BLaER1 treated with 17β-estradiol and CSF1 and Interleukin-3, amounts not matched to agents 10 nM and 100 nM (cell line): ENCODE measurements around the gene VOPP1.

Source experiments
- H3K27ac ChIP-seq, 11 experiments: shearing (Covaris generic); formaldehyde crosslinking; 2 replicates each; pipeline ENCODE4 v1.8.1; 2022
- H3K27me3 ChIP-seq, 11 experiments: shearing (Covaris generic); formaldehyde crosslinking; 2 replicates each; pipeline ENCODE4 v1.8.1; 2022
- H3K36me3 ChIP-seq, 11 experiments: shearing (Covaris generic); formaldehyde crosslinking; 2 replicates each; pipeline ENCODE4 v1.8.1; 2022
- H3K4me1 ChIP-seq, 10 experiments: shearing (Covaris generic); formaldehyde crosslinking; 2 replicates each; pipeline ENCODE4 v1.8.1; 2022
- H3K4me2 ChIP-seq, 11 experiments: shearing (Covaris generic); formaldehyde crosslinking; 2 replicates each; pipeline ENCODE4 v1.8.1; 2022
- H3K4me3 ChIP-seq, 10 experiments: shearing (Covaris generic); formaldehyde crosslinking; 2 replicates each; pipeline ENCODE4 v1.8.1; 2022
- H3K9ac ChIP-seq, 11 experiments: shearing (Covaris generic); formaldehyde crosslinking; 2 replicates each; pipeline ENCODE4 v1.8.1; 2022
- H3K9me3 ChIP-seq, 11 experiments: shearing (Covaris generic); formaldehyde crosslinking; replicated peaks in 1 of 11; 2 replicates each; pipeline ENCODE4 v1.8.1; 2022
- H4K20me1 ChIP-seq, 11 experiments: shearing (Covaris generic); formaldehyde crosslinking; 2 replicates each; pipeline ENCODE4 v1.8.1; 2022
- Cebpa-rat ChIP-seq, 11 experiments: shearing (Covaris generic); IDR thresholded peaks; 2 replicates each; pipeline ENCODE4 v1.8.1; 2022

Gene VOPP1

GRCh38 chr7:55491346-55491745 lies 81.0 kb downstream of the VOPP1 start:
- TF ChIP-seq Cebpa-rat (IDR thresholded peaks at IDR 0.05): no peak
- Histone ChIP-seq H3K4me2 (no peak overlapping the region), H3K4me1 (peaks cover 0 to 12% (median 0%) of the 10 kb centered on the region in 10 experiments; a peak in 3 of 20 replicates), H4K20me1 (peaks cover 0 to 34% (median 5%) of the 10 kb centered on the region in 11 experiments; a peak in 10 of 22 replicates), H3K36me3 (peaks cover 58 to 100% (median 84%) of the 10 kb centered on the region in 11 experiments), H3K9me3 (no peaks in the 10 kb centered on the region), H3K27ac (no peak overlapping the region), H3K9ac (no peak overlapping the region), H3K27me3 (no peaks in the 10 kb centered on the region), H3K4me3 (no peak overlapping the region)

- no peak overlapping the region for H3K27ac ChIP-seq
- H3K9me3 ChIP-seq: no peaks in the 10 kb centered on the region
- peaks cover 54 to 100% (median 82%) of the 10 kb centered on the region in 11 experiments for H3K36me3 ChIP-seq
- no peak overlapping the region for H3K4me2 ChIP-seq
- no peak overlapping the region for H3K4me3 ChIP-seq
- H4K20me1 ChIP-seq: peaks cover 0 to 39% (median 5%) of the 10 kb centered on the region in 11 experiments; a peak in 10 of 22 replicates
- no peaks in the 10 kb centered on the region for H3K27me3 ChIP-seq
- TF ChIP-seq Cebpa-rat (IDR thresholded peaks at IDR 0.05): no peak
- H3K4me1 ChIP-seq: peaks cover 0 to 12% (median 0%) of the 10 kb centered on the region in 10 experiments; a peak in 3 of 20 replicates
- no peak overlapping the region for H3K9ac ChIP-seq
These were observed 82.2 kb downstream of the VOPP1 start for GRCh38 chr7:55490099-55490498.

DNA sequence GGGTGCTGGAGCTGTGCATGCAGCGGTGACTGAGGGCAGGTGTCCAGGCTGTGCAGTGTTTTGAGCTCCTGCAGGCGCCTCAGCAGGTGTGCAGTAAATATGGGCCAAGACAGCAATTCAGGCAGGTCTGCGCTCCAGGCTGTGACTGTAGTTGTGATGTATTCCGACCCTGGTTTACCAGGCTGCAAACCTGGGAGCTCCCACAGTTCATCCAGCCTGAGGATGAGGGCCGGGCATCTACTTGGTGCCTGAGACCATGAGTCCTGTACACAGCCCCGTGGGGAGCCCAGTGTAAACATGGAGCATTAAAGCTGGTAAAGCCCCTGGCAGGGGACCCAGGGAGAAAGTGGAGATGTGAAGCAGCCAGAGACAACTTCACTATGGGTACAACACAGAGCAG lies 82.8 kb downstream of the VOPP1 start:
- no peak overlapping the region for H3K27ac ChIP-seq
- no peaks in the 10 kb centered on the region for H3K9me3 ChIP-seq
- H3K4me2 ChIP-seq: no peak overlapping the region
- H3K27me3 ChIP-seq: no peaks in the 10 kb centered on the region
- H3K4me3 ChIP-seq: no peak overlapping the region
- H3K4me1 ChIP-seq: peaks cover 0 to 12% (median 0%) of the 10 kb centered on the region in 10 experiments; a peak in 3 of 20 replicates
- H3K36me3 ChIP-seq: peaks cover 54 to 100% (median 85%) of the 10 kb centered on the region in 11 experiments
- H4K20me1 ChIP-seq: peaks cover 0 to 44% (median 7%) of the 10 kb centered on the region in 11 experiments; a peak in 10 of 22 replicates
- H3K9ac ChIP-seq: no peak overlapping the region
- TF ChIP-seq Cebpa-rat (IDR thresholded peaks at IDR 0.05): no peak

GRCh38 chr7:55488804-55489340 lies 83.4 kb downstream of the VOPP1 start:
- Histone ChIP-seq H3K36me3 (peaks cover 59 to 100% (median 88%) of the 10 kb centered on the region in 11 experiments), H3K4me3 (no peak overlapping the region), H4K20me1 (peaks cover 0 to 44% (median 7%) of the 10 kb centered on the region in 11 experiments; a peak in 10 of 22 replicates), H3K9me3 (no peaks in the 10 kb centered on the region), H3K27me3 (no peaks in the 10 kb centered on the region), H3K4me2 (peak overlapping the region in 2 of 11 experiments; percentile 14 to 39; a peak in 2 of 22 replicates), H3K9ac (no peak overlapping the region), H3K4me1 (peaks cover 0 to 12% (median 0%) of the 10 kb centered on the region in 10 experiments; a peak in 3 of 20 replicates), H3K27ac (no peak overlapping the region)
- no peak for TF ChIP-seq Cebpa-rat (IDR thresholded peaks at IDR 0.05)

- H3K36me3 ChIP-seq: peaks cover 59 to 100% (median 86%) of the 10 kb centered on the region in 11 experiments
- H3K27me3 ChIP-seq: no peaks in the 10 kb centered on the region
- no peak overlapping the region for H3K4me3 ChIP-seq
These were observed 84.1 kb downstream of the VOPP1 start for GRCh38 chr7:55488216-55488615.

DNA sequence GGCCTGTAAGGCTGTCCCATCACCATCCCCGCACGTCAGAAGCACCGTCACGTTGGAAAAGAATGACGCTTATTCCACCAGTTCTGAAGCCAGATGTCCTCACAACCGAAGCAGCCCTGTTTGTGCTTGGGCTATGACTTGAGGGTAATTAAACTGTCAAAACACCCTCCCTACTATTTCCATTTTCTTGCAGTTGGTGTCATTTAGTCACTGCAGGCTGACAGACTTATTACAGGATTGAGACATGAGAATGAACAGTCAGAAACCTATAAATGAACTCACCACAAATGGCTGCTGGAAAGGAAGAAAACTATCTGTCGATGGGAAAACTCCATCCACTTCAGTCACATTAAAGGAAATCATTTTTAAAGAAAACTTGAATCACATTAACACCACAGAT lies 85.3 kb downstream of the VOPP1 start:
- Histone ChIP-seq H3K9ac (no peak overlapping the region), H3K4me3 (no peak overlapping the region), H3K9me3 (no peaks in the 10 kb centered on the region), H3K36me3 (peaks cover 48 to 96% (median 83%) of the 10 kb centered on the region in 11 experiments), H3K27ac (no peak overlapping the region), H4K20me1 (peaks cover 0 to 38% (median 7%) of the 10 kb centered on the region in 11 experiments; a peak in 11 of 22 replicates), H3K4me2 (no peak overlapping the region), H3K27me3 (no peaks in the 10 kb centered on the region), H3K4me1 (peaks cover 0 to 12% (median 0%) of the 10 kb centered on the region in 10 experiments; a peak in 3 of 20 replicates)
- no peak for TF ChIP-seq Cebpa-rat (IDR thresholded peaks at IDR 0.05)

More at GRCh38 chr7:55488216-55488615, 84.1 kb downstream of the VOPP1 start:
- Histone ChIP-seq H3K4me1 (peaks cover 0 to 12% (median 0%) of the 10 kb centered on the region in 10 experiments; a peak in 3 of 20 replicates), H3K9me3 (no peaks in the 10 kb centered on the region), H4K20me1 (peaks cover 0 to 44% (median 7%) of the 10 kb centered on the region in 11 experiments; a peak in 10 of 22 replicates), H3K4me2 (peak overlapping the region in 2 of 11 experiments; percentile 14 to 39; a peak in 2 of 22 replicates), H3K9ac (0 out of 22 replicates have a peak overlapping the region, but pooled peaks of 1 of the 11 experiments have one; percentile 19), H3K27ac (no peak overlapping the region)
- TF ChIP-seq Cebpa-rat (IDR thresholded peaks at IDR 0.05): no peak

GRCh38 chr7:55486192-55486590 lies 86.1 kb downstream of the VOPP1 start:
- no peak overlapping the region for H3K4me3 ChIP-seq
- no peak for TF ChIP-seq Cebpa-rat (IDR thresholded peaks at IDR 0.05)
- H3K4me1 ChIP-seq: peaks cover 0 to 12% (median 0%) of the 10 kb centered on the region in 10 experiments; a peak in 3 of 20 replicates
- H3K4me2 ChIP-seq: no peak overlapping the region
- peaks cover 0 to 36% (median 7%) of the 10 kb centered on the region in 11 experiments; a peak in 11 of 22 replicates for H4K20me1 ChIP-seq
- no peaks in the 10 kb centered on the region for H3K27me3 ChIP-seq
- peaks cover 43 to 94% (median 78%) of the 10 kb centered on the region in 11 experiments for H3K36me3 ChIP-seq
- no peak overlapping the region for H3K9ac ChIP-seq
- H3K27ac ChIP-seq: no peak overlapping the region
- H3K9me3 ChIP-seq: no peaks in the 10 kb centered on the region

GRCh38 chr7:55485501-55486191 lies 86.7 kb downstream of the VOPP1 start:
- no peak overlapping the region for H3K27ac ChIP-seq
- no peak overlapping the region for H3K9ac ChIP-seq
- H3K4me2 ChIP-seq: no peak overlapping the region
- no peak overlapping the region for H3K4me3 ChIP-seq
- no peaks in the 10 kb centered on the region for H3K9me3 ChIP-seq
- peaks cover 0 to 12% (median 0%) of the 10 kb centered on the region in 10 experiments; a peak in 3 of 20 replicates for H3K4me1 ChIP-seq
- no peak for TF ChIP-seq Cebpa-rat (IDR thresholded peaks at IDR 0.05)
- peaks cover 39 to 92% (median 78%) of the 10 kb centered on the region in 11 experiments for H3K36me3 ChIP-seq
- peaks cover 0 to 35% (median 7%) of the 10 kb centered on the region in 11 experiments; a peak in 10 of 22 replicates for H4K20me1 ChIP-seq
- H3K27me3 ChIP-seq: no peaks in the 10 kb centered on the region

GRCh38 chr7:55484834-55485233 lies 87.5 kb downstream of the VOPP1 start:
- Histone ChIP-seq H3K9ac (no peak overlapping the region), H3K4me2 (no peak overlapping the region), H3K4me1 (peaks cover 0 to 12% (median 0%) of the 10 kb centered on the region in 10 experiments; a peak in 3 of 20 replicates), H3K36me3 (peaks cover 31 to 91% (median 70%) of the 10 kb centered on the region in 11 experiments), H3K4me3 (no peak overlapping the region), H3K27ac (no peak overlapping the region), H3K9me3 (no peaks in the 10 kb centered on the region), H3K27me3 (no peaks in the 10 kb centered on the region), H4K20me1 (peaks cover 0 to 29% (median 7%) of the 10 kb centered on the region in 11 experiments; a peak in 10 of 22 replicates)
- TF ChIP-seq Cebpa-rat (IDR thresholded peaks at IDR 0.05): no peak
